Measurements from ENCODE around the gene GNB1L. TPM values are rescaled to one million over a fixed set of nuclear protein-coding genes. Genes with fewer than 3 reads are reported as not detected.

Gene GNB1L
- total and polyA plus RNA-seq, 2 donors (not counting 1 experiment from before 2014, with no cell fraction given), result 6.6 to 12.1 TPM

- CTCF ChIA-PET, result no interaction called here
- no peak for ATAC-seq (ENCODE audit: low read depth)
Observed at GRCh38 chr22:19800761-19801244, 53.9 kb downstream of the GNB1L start.

GRCh38 chr22:19800306-19800705, 54.4 kb downstream of the GNB1L start:
- Mint-ChIP-seq H3K27me3 (no peaks in the 10 kb centered on the region), H3K27ac (no peak overlapping the region), H3K4me1 (no peaks in the 10 kb centered on the region), H3K9me3 (ENCODE audit: insufficient read depth) (no peaks in the 10 kb centered on the region), H3K4me3 (no peak overlapping the region)
- no peak for DNase-seq
- Histone ChIP-seq H3K4me2 (replicated peaks; ENCODE audit: low read depth, low read length, poor library complexity, severe bottlenecking) (no peak overlapping the region), H3K79me2 (ENCODE audit: control insufficient read depth, insufficient read depth, low read length) (no peaks in the 10 kb centered on the region), H3K9me3 (ENCODE audit: control extremely low read depth in 1 of 3, control insufficient read depth in 2 of 3, insufficient read depth in 1 of 3, low read length in 2 of 3) (no peaks in the 10 kb centered on the region), H3K27ac (ENCODE audit: low read length in 2 of 2) (no peak overlapping the region), H4K20me1 (ENCODE audit: control insufficient read depth, insufficient read depth, low read length, poor library complexity, severe bottlenecking) (no peaks in the 10 kb centered on the region), H2AFZ (ENCODE audit: insufficient read depth, low read depth, low read length, poor library complexity, severe bottlenecking) (no peak overlapping the region), H3K36me3 (replicated peaks in 1 of 2; ENCODE audit: control extremely low read depth in 1 of 2, control insufficient read depth in 1 of 2, extremely low read depth in 1 of 2, insufficient read depth in 2 of 2, low read length in 1 of 2) (peaks cover 0 to 2% of the 10 kb centered on the region in 2 experiments), H3K4me3 (ENCODE audit: control extremely low read depth in 1 of 5, extremely low read depth in 1 of 5, insufficient read depth in 1 of 5, low read depth in 2 of 5, low read length in 4 of 5) (no peak overlapping the region), H3K27me3 (replicated peaks in 1 of 4; ENCODE audit: control extremely low read depth in 1 of 4, control insufficient read depth in 3 of 4, insufficient read depth in 4 of 4, low read length in 3 of 4) (no peaks in the 10 kb centered on the region), H3K4me1 (ENCODE audit: control insufficient read depth in 2 of 2, insufficient read depth in 2 of 2, low read length in 2 of 2) (no peaks in the 10 kb centered on the region), H3K9ac (ENCODE audit: low read length) (no peak overlapping the region)
- POLR2A ChIA-PET, result no interaction called here
- 97% methylated on average over 8 of the region's 8 CpGs for WGBS (ENCODE audit: insufficient coverage)
- no peak for ATAC-seq (ENCODE audit: low read depth)
- no peak for TF ChIP-seq EZH2 (IDR thresholded peaks at IDR 0.05; ENCODE audit: borderline replicate concordance, insufficient read depth, low read depth, low read length, poor library complexity, severe bottlenecking)
- no peak for TF ChIP-seq CTCF (IDR thresholded peaks at IDR 0.05)
- intact Hi-C loops (cut with micrococcal nuclease), result no loop called here
- CTCF ChIA-PET, result no interaction called here

More at GRCh38 chr22:19800761-19801244, 53.9 kb downstream of the GNB1L start:
- H3K27me3 Mint-ChIP-seq, result no peaks in the 10 kb centered on the region
- no peak for TF ChIP-seq CTCF (IDR thresholded peaks at IDR 0.05)
- no peak for TF ChIP-seq EZH2 (IDR thresholded peaks at IDR 0.05; ENCODE audit: borderline replicate concordance, insufficient read depth, low read depth, low read length, poor library complexity, severe bottlenecking)
- Histone ChIP-seq H3K4me1 (ENCODE audit: control insufficient read depth in 2 of 2, insufficient read depth in 2 of 2, low read length in 2 of 2) (no peaks in the 10 kb centered on the region), H3K27ac (ENCODE audit: low read length in 2 of 2) (no peak overlapping the region), H3K4me2 (replicated peaks; ENCODE audit: low read depth, low read length, poor library complexity, severe bottlenecking) (no peak overlapping the region), H4K20me1 (ENCODE audit: control insufficient read depth, insufficient read depth, low read length, poor library complexity, severe bottlenecking) (no peaks in the 10 kb centered on the region), H3K9ac (ENCODE audit: low read length) (no peak overlapping the region), H3K4me3 (ENCODE audit: control extremely low read depth in 1 of 5, extremely low read depth in 1 of 5, insufficient read depth in 1 of 5, low read depth in 2 of 5, low read length in 4 of 5) (no peak overlapping the region), H3K79me2 (ENCODE audit: control insufficient read depth, insufficient read depth, low read length) (no peaks in the 10 kb centered on the region), H3K9me3 (ENCODE audit: control extremely low read depth in 1 of 3, control insufficient read depth in 2 of 3, insufficient read depth in 1 of 3, low read length in 2 of 3) (no peaks in the 10 kb centered on the region), H3K36me3 (replicated peaks in 1 of 2; ENCODE audit: control extremely low read depth in 1 of 2, control insufficient read depth in 1 of 2, extremely low read depth in 1 of 2, insufficient read depth in 2 of 2, low read length in 1 of 2) (peaks cover 0 to 2% of the 10 kb centered on the region in 2 experiments), H3K27me3 (replicated peaks in 1 of 4; ENCODE audit: control extremely low read depth in 1 of 4, control insufficient read depth in 3 of 4, insufficient read depth in 4 of 4, low read length in 3 of 4) (no peaks in the 10 kb centered on the region), H2AFZ (ENCODE audit: insufficient read depth, low read depth, low read length, poor library complexity, severe bottlenecking) (no peak overlapping the region)
- H3K4me3 Mint-ChIP-seq, result no peak overlapping the region
- WGBS (ENCODE audit: insufficient coverage), result 94% methylated on average over 13 of the region's 13 CpGs
- DNase-seq, result no peak
- H3K4me1 Mint-ChIP-seq, result no peaks in the 10 kb centered on the region
- POLR2A ChIA-PET, result no interaction called here
- no peak overlapping the region for H3K27ac Mint-ChIP-seq
- intact Hi-C loops (cut with micrococcal nuclease), result no loop called here
- no peaks in the 10 kb centered on the region for H3K9me3 Mint-ChIP-seq (ENCODE audit: insufficient read depth)

Measured in B cell (primary cell).